MM.1S (cell line): ENCODE data around the gene NAB2.

Experiments used
- DNase-seq: peaks from one replicate; pipeline ENCODE4 v3.0.0-alpha.2; 2015
- H2AFZ ChIP-seq: fragments of 300-600 bp; sonication (generic); 2 replicates; pipeline ENCODE4 v1.6.0; 2016; ENCODE audit warnings: antibody characterized with exemption, low read length
- H3F3A ChIP-seq: fragments of 300-600 bp; sonication (generic); 2 replicates; pipeline ENCODE4 v1.6.1; 2016; ENCODE audit warnings: mild to moderate bottlenecking, antibody characterized with exemption, low read length, moderate library complexity, mixed read lengths; ENCODE audit not compliant: insufficient read depth
- H3K27ac ChIP-seq: fragments of 300-600 bp; sonication (generic); 2 replicates; pipeline ENCODE4 v1.5.1; 2016; ENCODE audit warnings: mild to moderate bottlenecking, low read length
- H3K27me3 ChIP-seq: fragments of 300-600 bp; sonication (generic); replicated peaks from 2 replicates; pipeline ENCODE4 v1.6.0; 2016; ENCODE audit warnings: low read length; ENCODE audit not compliant: insufficient read depth
- H3K36me3 ChIP-seq: fragments of 300-600 bp; sonication (generic); replicated peaks from 2 replicates; pipeline ENCODE4 v1.6.1; 2016; ENCODE audit warnings: mild to moderate bottlenecking, low read length, mixed read lengths; ENCODE audit not compliant: insufficient read depth
- H3K4me1 ChIP-seq: fragments of 300-600 bp; sonication (generic); 2 replicates; pipeline ENCODE4 v1.6.1; 2016; ENCODE audit warnings: low read length, mixed read lengths
- H3K4me2 ChIP-seq: fragments of 300-600 bp; sonication (generic); 2 replicates; pipeline ENCODE4 v1.6.0; 2016; ENCODE audit warnings: low read depth, low read length
- H3K4me3 ChIP-seq: fragments of 300-600 bp; sonication (generic); 2 replicates; pipeline ENCODE4 v1.5.1; 2016; ENCODE audit warnings: low read length, mixed read lengths
- H3K79me2 ChIP-seq: fragments of 300-600 bp; sonication (generic); 2 replicates; pipeline ENCODE4 v1.6.1; 2016; ENCODE audit warnings: mixed run types, low read length, mixed read lengths
- H3K9ac ChIP-seq: fragments of 300-600 bp; sonication (generic); 2 replicates; pipeline ENCODE4 v1.6.1; 2016; ENCODE audit warnings: low read length, mixed read lengths
- H3K9me2 ChIP-seq: fragments of 300-600 bp; sonication (generic); replicated peaks from 2 replicates; pipeline ENCODE4 v1.6.1; 2016; ENCODE audit warnings: mild to moderate bottlenecking, low read length, mixed read lengths; ENCODE audit not compliant: insufficient read depth
- H3K9me3 ChIP-seq: fragments of 300-600 bp; sonication (generic); replicated peaks from 2 replicates; pipeline ENCODE4 v1.6.1; 2016; ENCODE audit warnings: mild to moderate bottlenecking, low read length, mixed read lengths; ENCODE audit not compliant: insufficient read depth
- H4K20me1 ChIP-seq: fragments of 300-600 bp; sonication (generic); 2 replicates; pipeline ENCODE4 v1.6.1; 2016; ENCODE audit warnings: mild to moderate bottlenecking, low read length, moderate library complexity, mixed read lengths; ENCODE audit not compliant: insufficient read depth
- CTCF ChIP-seq: fragments of 300-600 bp; sonication (generic); IDR thresholded peaks from 2 replicates; pipeline ENCODE4 v1.5.1; 2016; ENCODE audit warnings: antibody characterized with exemption, low read length, mixed read lengths
- EZH2 ChIP-seq: fragments of 300-600 bp; sonication (generic); optimal IDR thresholded peaks from 2 replicates; pipeline ENCODE3; 2017; ENCODE audit warnings: low read depth, mild to moderate bottlenecking, antibody characterized with exemption, low read length, mixed read lengths
- EZH2phosphoT487 ChIP-seq: fragments of 300-600 bp; sonication (generic); IDR thresholded peaks from 2 replicates; pipeline ENCODE4 v1.6.1; 2018; ENCODE audit warnings: antibody characterized with exemption, low read length

NAB2 gene

GRCh38 chr12:57078519-57079404, 10.2 kb upstream of the NAB2 start, which contains the start of gene NEMP1:
Gene NEMP1, minus strand, starts transcription at chr12:57078791. Its CDS starts 46 bp downstream, at chr12:57078745.
- H3K9me3 ChIP-seq: no peaks in the 10 kb centered on the region
- no peaks in the 10 kb centered on the region for H3K9me2 ChIP-seq
- H3K4me3 ChIP-seq: peak within 1 kb of the TSS; percentile 89
- H2AFZ ChIP-seq: peak within 1 kb of the TSS; percentile 78
- no peaks in the 10 kb centered on the region for H3K36me3 ChIP-seq
- H3K79me2 ChIP-seq: peaks cover 36% of the 10 kb centered on the region
- peaks cover 8% of the 10 kb centered on the region for H3K4me1 ChIP-seq
- H3K4me2 ChIP-seq: peak within 1 kb of the TSS; percentile 79
- DNase-seq: peak; percentile 100
- peak within 1 kb of the TSS; percentile 88 for H3K9ac ChIP-seq
- no peaks in the 10 kb centered on the region for H3K27me3 ChIP-seq
- no peaks in the 10 kb centered on the region for H4K20me1 ChIP-seq
- H3K27ac ChIP-seq: peak within 1 kb of the TSS; percentile 80
- H3F3A ChIP-seq: peaks cover 6% of the 10 kb centered on the region; the same call in 1 of the 2 replicates
- no peak for TF ChIP-seq EZH2phosphoT487
- TF ChIP-seq CTCF: no peak
- TF ChIP-seq EZH2: no peak

GRCh38 chr12:57079821-57080220, 9.1 kb upstream of the NAB2 start:
- H4K20me1 ChIP-seq: no peaks in the 10 kb centered on the region
- H3F3A ChIP-seq: peaks cover 6% of the 10 kb centered on the region; the same call in 1 of the 2 replicates
- peak overlapping the region; percentile 59; the same call in 1 of the 2 replicates for H3K4me3 ChIP-seq
- H2AFZ ChIP-seq: peak overlapping the region; percentile 72; the same call in 1 of the 2 replicates
- H3K9me2 ChIP-seq: no peaks in the 10 kb centered on the region
- H3K27me3 ChIP-seq: no peaks in the 10 kb centered on the region
- H3K36me3 ChIP-seq: no peaks in the 10 kb centered on the region
- H3K4me1 ChIP-seq: peaks cover 8% of the 10 kb centered on the region
- no peak overlapping the region for H3K9ac ChIP-seq
- no peak for DNase-seq
- H3K4me2 ChIP-seq: peak overlapping the region; percentile 79; the same call in 1 of the 2 replicates
- no peaks in the 10 kb centered on the region for H3K9me3 ChIP-seq
- peaks cover 27% of the 10 kb centered on the region for H3K79me2 ChIP-seq
- no peak for TF ChIP-seq EZH2
- TF ChIP-seq CTCF: no peak
- no peak for TF ChIP-seq EZH2phosphoT487
- no peak overlapping the region; the same call in 1 of the 2 replicates for H3K27ac ChIP-seq

- peaks cover 24% of the 10 kb centered on the region for H3K79me2 ChIP-seq
- H3K27ac ChIP-seq: no peak overlapping the region
- no peak overlapping the region for H3K9ac ChIP-seq
- H4K20me1 ChIP-seq: no peaks in the 10 kb centered on the region
- peaks cover 6% of the 10 kb centered on the region; the same call in 1 of the 2 replicates for H3F3A ChIP-seq
- no peak overlapping the region for H3K4me2 ChIP-seq
- no peaks in the 10 kb centered on the region for H3K9me3 ChIP-seq
- no peaks in the 10 kb centered on the region for H3K36me3 ChIP-seq
- DNase-seq: no peak
- TF ChIP-seq CTCF: no peak
- no peak for TF ChIP-seq EZH2
- no peak for TF ChIP-seq EZH2phosphoT487
- H3K27me3 ChIP-seq: no peaks in the 10 kb centered on the region
- no peaks in the 10 kb centered on the region for H3K9me2 ChIP-seq
- no peak overlapping the region for H3K4me3 ChIP-seq
- H3K4me1 ChIP-seq: peaks cover 10% of the 10 kb centered on the region
- H2AFZ ChIP-seq: no peak overlapping the region
Measured at GRCh38 chr12:57080855-57081254, 8.1 kb upstream of the NAB2 start.
